A549 (cell line): ENCODE measurements around the gene STATH. TPM values are rescaled to one million over a fixed set of nuclear protein-coding genes. Genes with fewer than 3 reads are reported as not detected.
"Not testable (repeated sequence)": the region's sequence is repeated elsewhere in the genome, so short reads cannot be mapped to it uniquely, and the experiment has no call there.

Experiments used
- ATAC-seq, 2 experiments: fragments of 200-7000 bp in 1 of 2; fragments of >200 bp in 1 of 2; cut with Nextera tagmentation in 1 of 2; cut with Tn5 transposase in 1 of 2; 3 replicates each; pipeline versions ENCODE4 v1.8.0 to v1.9.1; 2018 to 2020; ENCODE audit warnings: mild to moderate bottlenecking in 1 of 2, moderate library complexity in 1 of 2
- CTCF ChIA-PET: fragments of 300-600 bp; sonication (Branson Sonifier 250); formaldehyde crosslinking; extraction: SDS; loops from one replicate; lab custom pipeline; 2021; ENCODE audit warnings: antibody characterized with exemption, inconsistent platforms; lab: Yijun Ruan, JAX
- POLR2A ChIA-PET: fragments of 350-600 bp; formaldehyde crosslinking; extraction: SDS; loops from one replicate; lab custom pipeline; 2021; ENCODE audit warnings: antibody characterized with exemption, inconsistent platforms; lab: Yijun Ruan, JAX
- DNase-seq, 2 experiments: peaks; one replicate each; pipeline versions ENCODE4 v3.0.0 to v3.0.0-alpha.2; 2011 to 2016; ENCODE audit warnings: low read depth in 1 of 2, low spot score in 1 of 2
- FAIRE-seq: peaks from 2 replicates; lab custom pipeline; 2011; peaks lifted over from hg19 to GRCh38; lab: Jason Lieb, UNC
- H3K27ac ChIP-seq, 2 experiments: fragments of >200 bp; sonication (Bioruptor Twin); formaldehyde crosslinking; 3 replicates each; pipeline ENCODE4 v1.5.1; 2016 to 2017
- H3K4me1 ChIP-seq: fragments of >200 bp; sonication (Bioruptor Twin); formaldehyde crosslinking; 3 replicates; pipeline ENCODE4 v1.6.1; 2016
- H3K4me2 ChIP-seq: fragments of >200 bp; sonication (Bioruptor Twin); formaldehyde crosslinking; 3 replicates; pipeline ENCODE4 v1.6.1; 2016
- H3K4me3 ChIP-seq: fragments of >200 bp; sonication (Bioruptor Twin); formaldehyde crosslinking; 3 replicates; pipeline ENCODE4 v1.5.1; 2016
- H3K9me3 ChIP-seq: fragments of >200 bp; sonication (Bioruptor Twin); formaldehyde crosslinking; 3 replicates; pipeline ENCODE4 v1.6.1; 2016
- BHLHE40 ChIP-seq: IDR thresholded peaks from 2 replicates; pipeline ENCODE4 v1.6.1; 2012; ENCODE audit warnings: low read depth, low read length, inconsistent platforms
- CEBPB ChIP-seq, 2 experiments: fragments of >200 bp in 1 of 2; sonication (Bioruptor Twin) in 1 of 2; formaldehyde crosslinking in 1 of 2; IDR thresholded peaks; 2 replicates each; pipeline ENCODE4 v1.6.1; 2012 to 2016
- EHF ChIP-seq: fragments of 250-450 bp; sonication (Bioruptor Pico); IDR thresholded peaks from 2 replicates; pipeline ENCODE4 v1.5.0; 2020; ENCODE audit warnings: mild to moderate bottlenecking
- EHMT2 ChIP-seq: fragments of 200-600 bp; sonication (generic); IDR thresholded peaks from 2 replicates; pipeline ENCODE4 v1.6.1; 2016; ENCODE audit warnings: antibody characterized with exemption, low read depth, mild to moderate bottlenecking, moderate library complexity
- EP300 ChIP-seq, 2 experiments: fragments of >200 bp; sonication (Bioruptor Twin); formaldehyde crosslinking; IDR thresholded peaks; 2 replicates in 1 of 2; 3 replicates in 1 of 2; pipeline ENCODE4 v1.6.1; 2016 to 2017
- FOSB ChIP-seq: fragments of 250-450 bp; sonication (Bioruptor Pico); IDR thresholded peaks from 2 replicates; pipeline ENCODE4 v1.5.0; 2020; ENCODE audit warnings: mild to moderate bottlenecking, moderate library complexity
- HDAC2 ChIP-seq: fragments of 200-600 bp; sonication (generic); IDR thresholded peaks from 2 replicates; pipeline ENCODE4 v1.6.1; 2016
- JUN ChIP-seq, 2 experiments: fragments of >200 bp; sonication (Bioruptor Twin); formaldehyde crosslinking; IDR thresholded peaks; 2 replicates in 1 of 2; 3 replicates in 1 of 2; pipeline ENCODE4 v1.6.1; 2016 to 2017
- MAFK ChIP-seq: fragments of 450-650 bp; IDR thresholded peaks from 2 replicates; pipeline ENCODE4 v1.6.1; 2014; ENCODE audit not compliant: partially characterized antibody
- NFE2L2 ChIP-seq: fragments of 150-350 bp; conservative IDR thresholded peaks from 2 replicates; pipeline ENCODE4 v1.6.1; 2014; ENCODE audit warnings: low read length
- RARB ChIP-seq: fragments of 250-450 bp; sonication (Bioruptor Pico); IDR thresholded peaks from 2 replicates; pipeline ENCODE4 v1.8.0; 2021; ENCODE audit warnings: mild to moderate bottlenecking, moderate library complexity
- RCOR1 ChIP-seq: fragments of 150-350 bp; IDR thresholded peaks from 2 replicates; pipeline ENCODE4 v1.6.1; 2014; ENCODE audit warnings: antibody characterized with exemption, low read length, low read depth
- RFX5 ChIP-seq: fragments of 450-650 bp; IDR thresholded peaks from 2 replicates; pipeline ENCODE4 v1.7.1; 2014; ENCODE audit warnings: antibody characterized with exemption, mild to moderate bottlenecking, moderate library complexity
- TFCP2L1 ChIP-seq: fragments of 250-450 bp; sonication (Bioruptor Pico); IDR thresholded peaks from 2 replicates; pipeline ENCODE4 v1.5.0; 2021; ENCODE audit warnings: mild to moderate bottlenecking
- TP53 ChIP-seq: fragments of 250-450 bp; sonication (Bioruptor Pico); IDR thresholded peaks from 2 replicates; pipeline ENCODE4 v1.5.0; 2021; ENCODE audit warnings: mild to moderate bottlenecking, moderate library complexity
- WGBS: methylation state at CpG from one replicate; pipeline ENCODE4 v1.1.6; 2017; ENCODE audit errors: missing lambda C conversion rate; 5-methylcytosine and 5-hydroxymethylcytosine counted together
- polyA plus RNA-seq, 4 experiments: library from polyadenylated mRNA; depleted of rRNA in 3 of 4; stranded (reverse); fragments of >200 nt; fragmentation: RNase III in 1 of 4; extraction: RNeasy Plus Mini Kit Qiagen cat#74134 plus additional on column Dnase treatment in 1 of 4; gene quantifications; 2 replicates in 3 of 4; 3 replicates in 1 of 4; pipeline ENCODE4 v1.2.3, GENCODE V29; 2011 to 2017
- TF ChIP-seq, protein P1 (sequence below): fragments of 450-650 bp; IDR thresholded peaks from 2 replicates; pipeline ENCODE4 v1.6.1; 2014; ENCODE audit warnings: antibody characterized with exemption
- TF ChIP-seq, protein P2 (sequence below): fragments of 250-450 bp; sonication (Bioruptor Pico); IDR thresholded peaks from 2 replicates; pipeline ENCODE4 v1.5.0; 2021; ENCODE audit warnings: mild to moderate bottlenecking, moderate library complexity, borderline replicate concordance
- TF ChIP-seq, protein P3 (sequence below): fragments of 250-450 bp; sonication (Bioruptor Pico); IDR thresholded peaks from 2 replicates; pipeline ENCODE4 v1.5.0; 2020; ENCODE audit warnings: low read depth, mild to moderate bottlenecking, moderate library complexity
- TF ChIP-seq, protein P4 (sequence below): fragments of 200-600 bp; sonication (generic); IDR thresholded peaks from 2 replicates; pipeline ENCODE4 v1.6.1; 2016; ENCODE audit warnings: antibody characterized with exemption, mild to moderate bottlenecking, moderate library complexity
- TF ChIP-seq, protein P5 (sequence below): fragments of >200 bp; sonication (Bioruptor Twin); formaldehyde crosslinking; IDR thresholded peaks from 3 replicates; pipeline ENCODE4 v1.5.1; 2016

The STATH gene
- polyA plus RNA-seq, 2 of the 4 experiments (the other 2 are of a cell fraction) = not detected

DNA sequence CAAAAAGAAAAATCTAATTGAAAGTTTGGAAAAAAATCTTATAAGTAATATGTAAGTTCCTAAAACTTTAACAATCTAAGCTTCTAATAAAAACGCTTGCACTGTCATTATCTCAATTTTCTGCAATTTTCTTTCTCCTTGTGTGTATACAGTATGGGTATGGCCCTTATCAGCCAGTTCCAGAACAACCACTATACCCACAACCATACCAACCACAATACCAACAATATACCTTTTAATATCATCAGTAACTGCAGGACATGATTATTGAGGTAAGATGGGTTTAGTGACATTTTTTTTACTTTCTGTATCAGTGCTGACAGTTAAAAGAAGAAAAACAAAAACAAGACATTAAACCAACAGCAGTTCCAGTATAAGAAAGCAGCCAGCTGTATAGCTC lies 4.9 kb downstream of the STATH start (continued):
- TF ChIP-seq, protein P1, sequence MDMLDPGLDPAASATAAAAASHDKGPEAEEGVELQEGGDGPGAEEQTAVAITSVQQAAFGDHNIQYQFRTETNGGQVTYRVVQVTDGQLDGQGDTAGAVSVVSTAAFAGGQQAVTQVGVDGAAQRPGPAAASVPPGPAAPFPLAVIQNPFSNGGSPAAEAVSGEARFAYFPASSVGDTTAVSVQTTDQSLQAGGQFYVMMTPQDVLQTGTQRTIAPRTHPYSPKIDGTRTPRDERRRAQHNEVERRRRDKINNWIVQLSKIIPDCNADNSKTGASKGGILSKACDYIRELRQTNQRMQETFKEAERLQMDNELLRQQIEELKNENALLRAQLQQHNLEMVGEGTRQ = no peak
- TF ChIP-seq HDAC2 = no peak
- no peak for TF ChIP-seq RARB
- no peak for TF ChIP-seq RCOR1
- TF ChIP-seq BHLHE40 = no peak
- TF ChIP-seq EHMT2 = no peak
- TF ChIP-seq, protein P2, sequence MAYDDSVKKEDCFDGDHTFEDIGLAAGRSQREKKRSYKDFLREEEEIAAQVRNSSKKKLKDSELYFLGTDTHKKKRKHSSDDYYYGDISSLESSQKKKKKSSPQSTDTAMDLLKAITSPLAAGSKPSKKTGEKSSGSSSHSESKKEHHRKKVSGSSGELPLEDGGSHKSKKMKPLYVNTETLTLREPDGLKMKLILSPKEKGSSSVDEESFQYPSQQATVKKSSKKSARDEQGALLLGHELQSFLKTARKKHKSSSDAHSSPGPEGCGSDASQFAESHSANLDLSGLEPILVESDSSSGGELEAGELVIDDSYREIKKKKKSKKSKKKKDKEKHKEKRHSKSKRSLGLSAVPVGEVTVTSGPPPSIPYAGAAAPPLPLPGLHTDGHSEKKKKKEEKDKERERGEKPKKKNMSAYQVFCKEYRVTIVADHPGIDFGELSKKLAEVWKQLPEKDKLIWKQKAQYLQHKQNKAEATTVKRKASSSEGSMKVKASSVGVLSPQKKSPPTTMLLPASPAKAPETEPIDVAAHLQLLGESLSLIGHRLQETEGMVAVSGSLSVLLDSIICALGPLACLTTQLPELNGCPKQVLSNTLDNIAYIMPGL (CRISPR knock-in tag) = no peak

DNA sequence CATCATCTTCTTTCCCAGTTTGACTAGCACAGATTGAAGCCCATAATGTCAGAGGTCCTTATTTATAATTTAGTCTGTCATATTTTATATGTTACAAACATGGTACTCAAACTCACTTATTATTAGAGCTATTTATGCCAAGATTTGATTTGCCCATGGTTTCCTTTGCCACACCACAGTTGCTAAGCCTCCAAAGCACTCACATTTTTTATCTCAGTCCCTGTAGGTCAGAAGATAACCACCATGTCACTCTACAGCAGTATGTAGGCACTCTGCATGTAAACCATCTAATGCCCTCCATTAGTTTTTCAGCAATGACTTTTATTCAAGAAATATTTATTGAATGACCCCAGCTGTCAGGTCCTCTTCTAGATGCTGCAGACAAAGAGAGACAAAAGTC lies 6.7 kb downstream of the STATH start:
- no peaks in the 10 kb centered on the region for H3K4me1 ChIP-seq
- no peak for ATAC-seq
- POLR2A ChIA-PET = no interaction called here

DNA sequence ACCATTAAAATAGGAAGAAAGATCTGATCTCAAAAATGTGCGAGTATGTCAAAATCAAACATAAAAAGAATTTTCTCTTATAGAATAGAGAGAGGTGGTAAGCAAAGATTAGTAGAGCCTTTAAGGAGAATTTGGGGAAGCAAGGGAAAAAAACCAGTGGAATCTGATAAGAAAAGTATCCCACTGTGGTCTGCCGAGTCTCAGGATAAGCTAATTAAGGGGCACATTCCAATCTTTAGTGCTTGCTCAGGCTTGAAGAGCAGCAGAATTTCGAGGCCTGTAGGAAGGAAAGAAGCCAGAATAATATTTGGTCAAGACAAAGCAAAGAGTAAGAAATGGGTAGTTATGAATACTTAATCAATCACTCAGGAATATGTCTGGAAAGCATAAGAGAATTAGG lies 13.0 kb downstream of the STATH start:
- Histone ChIP-seq H3K4me1 (no peaks in the 10 kb centered on the region), H3K9me3 (no peaks in the 10 kb centered on the region), H3K4me3 (no peak overlapping the region), H3K4me2 (no peak overlapping the region), H3K27ac (no peak overlapping the region)
- FAIRE-seq = no peak
- ChIA-PET CTCF (no interaction called here), POLR2A (no interaction called here)
- TF ChIP-seq RFX5 = no peak
- no peak for TF ChIP-seq JUN (IDR thresholded peaks at IDR 0.05)
- TF ChIP-seq, protein P3, sequence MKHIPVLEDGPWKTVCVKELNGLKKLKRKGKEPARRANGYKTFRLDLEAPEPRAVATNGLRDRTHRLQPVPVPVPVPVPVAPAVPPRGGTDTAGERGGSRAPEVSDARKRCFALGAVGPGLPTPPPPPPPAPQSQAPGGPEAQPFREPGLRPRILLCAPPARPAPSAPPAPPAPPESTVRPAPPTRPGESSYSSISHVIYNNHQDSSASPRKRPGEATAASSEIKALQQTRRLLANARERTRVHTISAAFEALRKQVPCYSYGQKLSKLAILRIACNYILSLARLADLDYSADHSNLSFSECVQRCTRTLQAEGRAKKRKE = no peak
- TF ChIP-seq, protein P4, sequence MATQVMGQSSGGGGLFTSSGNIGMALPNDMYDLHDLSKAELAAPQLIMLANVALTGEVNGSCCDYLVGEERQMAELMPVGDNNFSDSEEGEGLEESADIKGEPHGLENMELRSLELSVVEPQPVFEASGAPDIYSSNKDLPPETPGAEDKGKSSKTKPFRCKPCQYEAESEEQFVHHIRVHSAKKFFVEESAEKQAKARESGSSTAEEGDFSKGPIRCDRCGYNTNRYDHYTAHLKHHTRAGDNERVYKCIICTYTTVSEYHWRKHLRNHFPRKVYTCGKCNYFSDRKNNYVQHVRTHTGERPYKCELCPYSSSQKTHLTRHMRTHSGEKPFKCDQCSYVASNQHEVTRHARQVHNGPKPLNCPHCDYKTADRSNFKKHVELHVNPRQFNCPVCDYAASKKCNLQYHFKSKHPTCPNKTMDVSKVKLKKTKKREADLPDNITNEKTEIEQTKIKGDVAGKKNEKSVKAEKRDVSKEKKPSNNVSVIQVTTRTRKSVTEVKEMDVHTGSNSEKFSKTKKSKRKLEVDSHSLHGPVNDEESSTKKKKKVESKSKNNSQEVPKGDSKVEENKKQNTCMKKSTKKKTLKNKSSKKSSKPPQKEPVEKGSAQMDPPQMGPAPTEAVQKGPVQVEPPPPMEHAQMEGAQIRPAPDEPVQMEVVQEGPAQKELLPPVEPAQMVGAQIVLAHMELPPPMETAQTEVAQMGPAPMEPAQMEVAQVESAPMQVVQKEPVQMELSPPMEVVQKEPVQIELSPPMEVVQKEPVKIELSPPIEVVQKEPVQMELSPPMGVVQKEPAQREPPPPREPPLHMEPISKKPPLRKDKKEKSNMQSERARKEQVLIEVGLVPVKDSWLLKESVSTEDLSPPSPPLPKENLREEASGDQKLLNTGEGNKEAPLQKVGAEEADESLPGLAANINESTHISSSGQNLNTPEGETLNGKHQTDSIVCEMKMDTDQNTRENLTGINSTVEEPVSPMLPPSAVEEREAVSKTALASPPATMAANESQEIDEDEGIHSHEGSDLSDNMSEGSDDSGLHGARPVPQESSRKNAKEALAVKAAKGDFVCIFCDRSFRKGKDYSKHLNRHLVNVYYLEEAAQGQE = no peak
- TF ChIP-seq FOSB (CRISPR knock-in tag) = no peak
- no peak for DNase-seq
- 28% methylated on average over 3 of the region's 3 CpGs for WGBS
- no peak for ATAC-seq

More for the DNA sequence above, 6.7 kb downstream of the STATH start:
- CTCF ChIA-PET = no interaction called here
- no peak overlapping the region for H3K4me3 ChIP-seq
- no peak for FAIRE-seq
- H3K4me2 ChIP-seq = no peak overlapping the region
- no peak for DNase-seq
- no peak for TF ChIP-seq EP300 (IDR thresholded peaks at IDR 0.05)
- TF ChIP-seq EHF (CRISPR knock-in tag) = no peak
- no peak for TF ChIP-seq RFX5
- no peak for TF ChIP-seq TP53 (CRISPR knock-in tag)
- no peak for TF ChIP-seq CEBPB (IDR thresholded peaks at IDR 0.05)
- TF ChIP-seq TFCP2L1 = no peak
- TF ChIP-seq, protein P5, sequence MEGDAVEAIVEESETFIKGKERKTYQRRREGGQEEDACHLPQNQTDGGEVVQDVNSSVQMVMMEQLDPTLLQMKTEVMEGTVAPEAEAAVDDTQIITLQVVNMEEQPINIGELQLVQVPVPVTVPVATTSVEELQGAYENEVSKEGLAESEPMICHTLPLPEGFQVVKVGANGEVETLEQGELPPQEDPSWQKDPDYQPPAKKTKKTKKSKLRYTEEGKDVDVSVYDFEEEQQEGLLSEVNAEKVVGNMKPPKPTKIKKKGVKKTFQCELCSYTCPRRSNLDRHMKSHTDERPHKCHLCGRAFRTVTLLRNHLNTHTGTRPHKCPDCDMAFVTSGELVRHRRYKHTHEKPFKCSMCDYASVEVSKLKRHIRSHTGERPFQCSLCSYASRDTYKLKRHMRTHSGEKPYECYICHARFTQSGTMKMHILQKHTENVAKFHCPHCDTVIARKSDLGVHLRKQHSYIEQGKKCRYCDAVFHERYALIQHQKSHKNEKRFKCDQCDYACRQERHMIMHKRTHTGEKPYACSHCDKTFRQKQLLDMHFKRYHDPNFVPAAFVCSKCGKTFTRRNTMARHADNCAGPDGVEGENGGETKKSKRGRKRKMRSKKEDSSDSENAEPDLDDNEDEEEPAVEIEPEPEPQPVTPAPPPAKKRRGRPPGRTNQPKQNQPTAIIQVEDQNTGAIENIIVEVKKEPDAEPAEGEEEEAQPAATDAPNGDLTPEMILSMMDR = no peak
- TF ChIP-seq NFE2L2 = no peak
- no peak for TF ChIP-seq BHLHE40
- no peak for TF ChIP-seq RCOR1
- TF ChIP-seq MAFK = no peak
- H3K9me3 ChIP-seq = no peaks in the 10 kb centered on the region
- no peak overlapping the region for H3K27ac ChIP-seq

DNA sequence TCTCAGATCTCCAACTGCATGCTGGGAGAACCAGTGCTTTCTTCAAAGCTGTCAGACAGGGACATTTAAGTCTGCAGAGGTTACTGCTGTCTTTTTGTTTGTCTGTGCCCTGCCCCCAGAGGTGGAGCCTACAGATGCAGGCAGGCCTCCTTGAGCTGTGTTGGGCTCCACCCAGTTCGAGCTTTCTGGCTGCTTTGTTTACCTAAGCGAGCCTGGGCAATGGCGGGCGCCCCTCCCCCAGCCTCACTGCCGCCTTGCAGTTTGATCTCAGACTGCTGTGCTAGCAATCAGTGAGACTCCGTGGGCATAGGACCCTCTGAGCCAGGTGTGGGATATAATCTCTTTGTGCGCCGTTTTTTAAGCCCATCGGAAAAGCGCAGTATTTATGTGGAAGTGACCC lies 23.2 kb downstream of the STATH start:
- CTCF ChIA-PET, ATAC-seq, H3K4me2 ChIP-seq, H3K4me1 ChIP-seq, FAIRE-seq, H3K4me3 ChIP-seq, POLR2A ChIA-PET, H3K27ac ChIP-seq, H3K9me3 ChIP-seq, DNase-seq: not testable (repeated sequence)
- 80% methylated on average over 3 of the region's 10 CpGs for WGBS
